AG04450 (cell line): ENCODE measurements around the gene GOLGA1. TPM values are rescaled to one million over a fixed set of nuclear protein-coding genes. Genes with fewer than 3 reads are reported as not detected.
A peak's percentile ranks its signal among the peaks of the same experiment; 100 is the strongest.

Experiments
- CTCF ChIA-PET: fragments of 300-600, 350-600 bp; formaldehyde crosslinking; extraction: SDS; loops from one replicate; lab custom pipeline; 2022; ENCODE audit warnings: antibody characterized with exemption, inconsistent platforms; lab: Charles Lee
- POLR2A ChIA-PET: fragments of 350-600 bp; formaldehyde crosslinking; extraction: SDS; loops from one replicate; lab custom pipeline; 2021; ENCODE audit warnings: antibody characterized with exemption, inconsistent platforms; lab: Yijun Ruan, JAX
- DNase-seq: peaks from one replicate; pipeline ENCODE4 v3.0.0-alpha.2; 2011; ENCODE audit warnings: low read depth, low spot score
- H3K27ac ChIP-seq: one replicate; pipeline ENCODE4 v1.5.1; 2012; ENCODE audit warnings: low read depth, low read length, control low read depth
- H3K27me3 ChIP-seq: one replicate; pipeline ENCODE4 v1.6.0; 2012; ENCODE audit warnings: low read length; ENCODE audit not compliant: control insufficient read depth, insufficient read depth
- H3K4me3 ChIP-seq: 2 replicates; pipeline ENCODE4 v1.5.1; 2011; ENCODE audit warnings: mild to moderate bottlenecking, low read depth, low read length, control low read depth
- H3K9me3 ChIP-seq: 2 replicates; pipeline ENCODE4 v1.5.1; 2012; ENCODE audit warnings: low read length; ENCODE audit not compliant: control insufficient read depth, insufficient read depth
- polyA plus RNA-seq: library from polyadenylated mRNA; depleted of rRNA; stranded (reverse); fragments of >200 nt; gene quantifications from 2 replicates; pipeline ENCODE4 v1.2.3, GENCODE V29; 2011
- TF ChIP-seq, protein P1 (sequence below): IDR thresholded peaks from 2 replicates; pipeline ENCODE4 v1.5.1; 2011; ENCODE audit warnings: low read depth, low read length, control low read depth, inconsistent platforms

GOLGA1 gene
- polyA plus RNA-seq, 1 experiment: 13.1 TPM

DNA sequence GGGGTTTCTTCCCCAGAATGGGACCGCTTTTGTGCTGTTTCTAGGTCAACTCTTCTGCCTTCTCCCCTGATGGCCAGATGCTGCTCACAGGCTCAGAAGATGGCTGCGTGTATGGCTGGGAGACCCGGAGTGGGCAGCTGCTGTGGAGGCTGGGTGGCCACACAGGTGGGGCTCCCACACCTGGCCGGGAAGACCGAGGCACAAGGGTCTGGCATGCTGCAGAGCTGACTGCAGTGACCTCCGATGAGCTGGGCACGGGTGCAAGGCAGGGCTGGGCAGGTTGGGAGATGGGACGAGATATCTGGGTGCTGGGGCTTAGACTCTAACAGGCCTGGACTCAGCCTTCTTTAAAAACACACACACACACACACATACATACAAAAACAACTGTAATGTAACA, 86.7 kb downstream of the GOLGA1 start:
- H3K4me3 ChIP-seq: no peak overlapping the region
- DNase-seq: no peak
- CTCF ChIA-PET: interaction anchor here (0.6 to 13.2 kb wide), 11 partner anchors 12 to 85 kb away, joined by 3 to 674 read pairs (median 7); partner anchors contain the start of genes NR6A1 and OLFML2A
- peaks cover 3% of the 10 kb centered on the region for H3K27me3 ChIP-seq
- no peak overlapping the region for H3K27ac ChIP-seq
- TF ChIP-seq, protein P1, sequence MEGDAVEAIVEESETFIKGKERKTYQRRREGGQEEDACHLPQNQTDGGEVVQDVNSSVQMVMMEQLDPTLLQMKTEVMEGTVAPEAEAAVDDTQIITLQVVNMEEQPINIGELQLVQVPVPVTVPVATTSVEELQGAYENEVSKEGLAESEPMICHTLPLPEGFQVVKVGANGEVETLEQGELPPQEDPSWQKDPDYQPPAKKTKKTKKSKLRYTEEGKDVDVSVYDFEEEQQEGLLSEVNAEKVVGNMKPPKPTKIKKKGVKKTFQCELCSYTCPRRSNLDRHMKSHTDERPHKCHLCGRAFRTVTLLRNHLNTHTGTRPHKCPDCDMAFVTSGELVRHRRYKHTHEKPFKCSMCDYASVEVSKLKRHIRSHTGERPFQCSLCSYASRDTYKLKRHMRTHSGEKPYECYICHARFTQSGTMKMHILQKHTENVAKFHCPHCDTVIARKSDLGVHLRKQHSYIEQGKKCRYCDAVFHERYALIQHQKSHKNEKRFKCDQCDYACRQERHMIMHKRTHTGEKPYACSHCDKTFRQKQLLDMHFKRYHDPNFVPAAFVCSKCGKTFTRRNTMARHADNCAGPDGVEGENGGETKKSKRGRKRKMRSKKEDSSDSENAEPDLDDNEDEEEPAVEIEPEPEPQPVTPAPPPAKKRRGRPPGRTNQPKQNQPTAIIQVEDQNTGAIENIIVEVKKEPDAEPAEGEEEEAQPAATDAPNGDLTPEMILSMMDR: no peak
- H3K9me3 ChIP-seq: no peaks in the 10 kb centered on the region; the same call in 1 of the 2 replicates
- POLR2A ChIA-PET: interaction anchor here (0.5 to 2.9 kb wide), 4 partner anchors 26 to 83 kb away, joined by 3 to 12 read pairs (median 8); partner anchors contain the start of gene NR6A1

DNA sequence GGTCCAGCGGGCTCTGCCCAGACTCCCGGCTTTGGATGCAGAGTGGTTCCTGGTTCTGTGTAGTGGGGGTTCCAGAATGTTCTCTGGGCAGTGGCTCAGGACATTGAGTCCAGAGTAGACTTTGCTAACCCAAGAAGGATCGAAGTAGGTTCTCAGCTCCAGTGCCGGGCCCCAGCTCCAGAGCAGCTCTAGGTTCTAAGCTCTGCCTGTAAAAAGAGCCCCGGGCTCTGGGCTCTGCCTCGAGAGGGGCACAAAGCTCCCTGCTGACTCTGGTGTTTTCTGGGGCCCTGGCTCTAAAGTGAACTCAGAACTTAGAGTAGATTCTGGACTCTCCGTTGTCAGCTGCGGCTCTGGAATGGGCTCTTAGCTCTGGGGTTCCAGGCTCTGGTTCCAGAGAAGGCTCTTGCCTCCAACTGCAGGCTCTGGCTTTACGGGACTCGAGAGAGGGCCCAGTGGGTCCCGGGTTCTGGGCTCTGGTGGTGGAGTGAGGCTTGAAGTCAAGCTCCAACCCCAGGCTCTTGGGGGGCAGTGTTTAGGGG, 87.2 kb downstream of the GOLGA1 start:
- ChIA-PET CTCF (interaction anchor here (0.6 to 13.2 kb wide), 25 partner anchors 8 to 522 kb away, joined by 3 to 674 read pairs (median 4); partner anchors contain the start of genes ARPC5L, NR6A1, OLFML2A and RPL35), POLR2A (interaction anchor here (0.8 to 2.9 kb wide), 4 partner anchors 74 to 82 kb away, joined by 3 to 12 read pairs (median 12); partner anchors contain the start of gene NR6A1)
- DNase-seq: no peak
- Histone ChIP-seq H3K4me3 (no peak overlapping the region; the same call in 1 of the 2 replicates), H3K9me3 (no peaks in the 10 kb centered on the region; the same call in 1 of the 2 replicates), H3K27ac (no peak overlapping the region), H3K27me3 (peaks cover 3% of the 10 kb centered on the region)
- TF ChIP-seq, protein P1: no peak

DNA sequence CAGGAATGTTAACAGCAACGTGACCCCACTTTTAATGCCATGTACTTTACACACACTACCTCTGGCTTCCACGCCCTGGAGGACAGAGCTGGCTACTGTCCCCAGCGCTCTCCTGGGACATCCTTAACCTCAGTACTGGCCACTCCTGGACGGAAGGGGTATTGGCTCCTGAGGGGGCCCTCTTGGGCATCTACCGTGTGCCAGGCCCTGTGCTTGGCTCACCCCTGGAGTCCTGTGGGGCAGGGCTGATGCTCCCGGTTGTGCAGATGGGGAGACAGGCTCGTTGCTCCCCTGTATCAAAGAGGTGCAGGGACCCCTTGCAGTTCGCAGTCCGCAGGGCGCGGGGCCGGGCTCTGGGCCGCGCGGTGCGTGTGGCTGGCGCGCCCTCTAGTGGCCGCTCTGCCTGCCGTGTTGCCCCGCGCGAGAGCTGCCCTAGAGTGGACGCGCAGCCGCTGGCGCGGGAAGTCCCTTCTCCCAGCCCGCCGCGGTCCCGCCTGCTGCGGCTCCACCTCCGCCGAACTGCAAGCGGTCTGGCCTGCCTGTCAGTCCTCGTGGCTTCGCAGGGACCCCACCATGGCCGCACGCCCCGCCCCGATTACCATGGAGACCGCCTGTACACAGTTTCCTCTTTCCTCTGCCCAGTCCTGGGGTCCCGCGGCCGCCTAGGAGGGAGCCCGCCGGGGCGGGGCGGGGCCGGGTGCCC, 87.9 kb downstream of the GOLGA1 start, which contains the start of gene WDR38:
WDR38 (plus strand) TSS at position 632 of the 703 bp plus-strand sequence. CDS start 72 bp downstream, outside the sequence.
- peaks cover 3% of the 10 kb centered on the region for H3K27me3 ChIP-seq
- no peak within 1 kb of the TSS for H3K27ac ChIP-seq
- POLR2A ChIA-PET: interaction anchor here (0.6 to 2.9 kb wide), 9 partner anchors 11 to 409 kb away, joined by 3 to 12 read pairs (median 3); partner anchors contain the start of genes GAPVD1 and NR6A1

DNA sequence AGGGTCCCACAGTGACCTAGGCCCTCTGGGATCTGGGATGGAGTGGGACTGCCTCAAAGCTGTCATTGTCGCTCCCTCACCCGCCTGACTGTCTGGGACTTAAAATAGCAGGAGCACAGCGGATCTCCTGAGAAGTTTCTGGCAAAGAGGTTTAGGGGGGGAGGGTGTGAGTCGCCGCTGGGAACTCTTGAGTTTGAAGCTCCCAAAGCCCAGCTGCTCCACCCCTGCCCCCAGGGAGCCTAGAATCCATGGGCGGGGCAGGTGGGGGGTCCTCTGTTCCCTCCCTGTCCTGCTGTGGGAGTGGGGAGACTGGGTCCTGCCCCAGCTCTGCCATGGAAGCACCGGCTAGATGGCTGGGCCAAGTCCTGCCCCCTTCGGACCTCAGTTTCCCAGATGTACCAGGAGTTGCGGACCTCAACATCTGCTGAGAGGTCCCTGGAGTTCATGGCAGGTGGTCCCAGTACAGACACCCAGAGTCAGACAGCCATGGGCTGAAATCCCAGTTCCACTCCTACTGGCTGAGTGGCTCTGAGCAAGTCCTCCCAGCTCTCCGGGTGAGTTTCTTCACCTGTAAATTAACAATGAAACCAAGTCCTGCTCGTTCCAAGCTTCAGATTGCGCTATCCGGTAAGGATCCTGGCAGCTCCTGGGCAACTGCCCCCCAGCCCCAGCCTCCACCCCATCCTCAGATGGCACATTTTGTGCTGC, 88.6 kb downstream of the GOLGA1 start:
- TF ChIP-seq, protein P1: no peak
- Histone ChIP-seq H3K9me3 (no peaks in the 10 kb centered on the region), H3K4me3 (peak overlapping the region; percentile 61; the same call in 1 of the 2 replicates), H3K27ac (no peak overlapping the region), H3K27me3 (peaks cover 3% of the 10 kb centered on the region)
- ChIA-PET POLR2A (interaction anchor here (0.6 to 2.9 kb wide), 8 partner anchors 10 to 409 kb away, joined by 3 to 12 read pairs (median 3); partner anchors contain the start of genes GAPVD1 and NR6A1), CTCF (interaction anchor here (0.6 to 13.2 kb wide), 29 partner anchors 10 to 523 kb away, joined by 3 to 674 read pairs (median 5); partner anchors contain the start of genes ARPC5L, NR6A1, OLFML2A and RPL35)
- DNase-seq: no peak

More for the DNA sequence above, 87.9 kb downstream of the GOLGA1 start, which contains the start of gene WDR38:
- Histone ChIP-seq H3K4me3 (peak within 1 kb of the TSS; percentile 61), H3K9me3 (no peaks in the 10 kb centered on the region; the same call in 1 of the 2 replicates)
- no peak for DNase-seq
- CTCF ChIA-PET: interaction anchor here (0.6 to 13.2 kb wide), 37 partner anchors 9 to 523 kb away, joined by 3 to 674 read pairs (median 4); partner anchors contain the start of genes ARPC5L, NR6A1, OLFML2A and RPL35
- TF ChIP-seq, protein P1: peak; percentile 82
